Neural cell (in vitro differentiated cells): ENCODE results near the gene METTL16. TPM values are rescaled to one million over a fixed set of nuclear protein-coding genes. Genes with fewer than 3 reads are reported as not detected.

ENCODE experiments used
- H2AFZ ChIP-seq: fragments of 200-600, 300-800 bp; sonication (generic), shearing (Covaris generic); 2 replicates; pipeline ENCODE4 v1.6.0; 2014; ENCODE audit warnings: low read depth, mild to moderate bottlenecking, antibody characterized with exemption, low read length, moderate library complexity
- H3F3A ChIP-seq: fragments of 200-600 bp; shearing (Covaris generic); 2 replicates; pipeline ENCODE4 v1.6.1; 2016; ENCODE audit warnings: mild to moderate bottlenecking, moderate library complexity, mixed read lengths, antibody characterized with exemption, low read length; ENCODE audit not compliant: insufficient read depth, poor library complexity, severe bottlenecking
- H3K27ac ChIP-seq: fragments of 200-600, 300-800 bp; sonication (generic), shearing (Covaris generic); 2 replicates; pipeline ENCODE4 v1.5.1; 2014; ENCODE audit warnings: mild to moderate bottlenecking, low read length, moderate library complexity
- H3K27me3 ChIP-seq: fragments of 300-800, 200-600 bp; sonication (generic), shearing (Covaris generic); 2 replicates; pipeline ENCODE4 v1.6.0; 2014; ENCODE audit warnings: mild to moderate bottlenecking, low read depth, low read length, moderate library complexity; ENCODE audit not compliant: insufficient read depth
- H3K36me3 ChIP-seq: fragments of 300-800, 200-600 bp; sonication (generic), shearing (Covaris generic); 2 replicates; pipeline ENCODE4 v1.5.1; 2014; ENCODE audit warnings: mild to moderate bottlenecking, antibody characterized with exemption, low read length, moderate library complexity; ENCODE audit not compliant: insufficient read depth
- H3K4me2 ChIP-seq: fragments of 300-800, 200-600 bp; sonication (generic), shearing (Covaris generic); 2 replicates; pipeline ENCODE4 v1.6.0; 2014; ENCODE audit warnings: mild to moderate bottlenecking, low read length
- H3K4me3 ChIP-seq: fragments of 300-800, 200-600 bp; sonication (generic), shearing (Covaris generic); 2 replicates; pipeline ENCODE4 v1.5.1; 2014; ENCODE audit warnings: mild to moderate bottlenecking, low read length, moderate library complexity
- H3K79me2 ChIP-seq: fragments of 200-600 bp; shearing (Covaris generic); replicated peaks from 2 replicates; pipeline ENCODE4 v1.6.0; 2014; ENCODE audit warnings: mild to moderate bottlenecking, low read length, moderate library complexity; ENCODE audit not compliant: insufficient read depth
- H3K9ac ChIP-seq: fragments of 300-800, 200-600 bp; sonication (generic), shearing (Covaris generic); 2 replicates; pipeline ENCODE4 v1.6.1; 2016; ENCODE audit warnings: mild to moderate bottlenecking, low read length, mixed read lengths
- H3K9me2 ChIP-seq: fragments of 200-600 bp; shearing (Covaris generic); 2 replicates; pipeline ENCODE4 v1.6.1; 2016; ENCODE audit warnings: mild to moderate bottlenecking, low read length, mixed read lengths; ENCODE audit not compliant: insufficient read depth
- H3K9me3 ChIP-seq: fragments of 200-600, 300-800 bp; sonication (generic), shearing (Covaris generic); 2 replicates; pipeline ENCODE4 v1.6.1; 2016; ENCODE audit warnings: mild to moderate bottlenecking, mixed run types, low read length, moderate library complexity, mixed read lengths
- H4K20me1 ChIP-seq: fragments of 200-600 bp; shearing (Covaris generic); 2 replicates; pipeline ENCODE4 v1.6.1; 2016; ENCODE audit warnings: mild to moderate bottlenecking, mixed run types; ENCODE audit not compliant: insufficient read depth
- CTCF ChIP-seq: fragments of 450-650 bp; IDR thresholded peaks from 2 replicates; pipeline ENCODE4 v1.5.1; 2014; ENCODE audit warnings: antibody characterized with exemption, mild to moderate bottlenecking, moderate library complexity; ENCODE audit not compliant: poor library complexity, severe bottlenecking
- EP300 ChIP-seq: fragments of 450-650 bp; conservative IDR thresholded peaks from 2 replicates; pipeline ENCODE4 v1.6.1; 2014; ENCODE audit warnings: antibody characterized with exemption, mild to moderate bottlenecking, moderate library complexity; ENCODE audit not compliant: poor library complexity, severe bottlenecking
- EZH2 ChIP-seq: fragments of 200-600, 300-800 bp; shearing (Covaris generic), sonication (generic); IDR thresholded peaks from 2 replicates; pipeline ENCODE4 v1.6.1; 2014; ENCODE audit warnings: antibody characterized with exemption, low read length, borderline replicate concordance, mild to moderate bottlenecking; ENCODE audit not compliant: insufficient read depth, poor library complexity, severe bottlenecking
- MXI1 ChIP-seq: fragments of 450-650 bp; conservative IDR thresholded peaks from 2 replicates; pipeline ENCODE4 v1.6.1; 2014; ENCODE audit warnings: antibody characterized with exemption, mild to moderate bottlenecking; ENCODE audit not compliant: poor library complexity, severe bottlenecking
- POLR2AphosphoS5 ChIP-seq: IDR thresholded peaks from 2 replicates; pipeline ENCODE4 v1.6.1; 2012
- RAD21 ChIP-seq: fragments of 450-650 bp; conservative IDR thresholded peaks from 2 replicates; pipeline ENCODE4 v1.6.1; 2014; ENCODE audit warnings: antibody characterized with exemption, mild to moderate bottlenecking, moderate library complexity
- REST ChIP-seq: IDR thresholded peaks from 2 replicates; pipeline ENCODE4 v1.6.1; 2012; ENCODE audit warnings: borderline replicate concordance
- SMC3 ChIP-seq: fragments of 450-650 bp; conservative IDR thresholded peaks from 2 replicates; pipeline ENCODE4 v1.6.1; 2014; ENCODE audit warnings: antibody characterized with exemption, mild to moderate bottlenecking, moderate library complexity; ENCODE audit not compliant: poor library complexity
- TAF1 ChIP-seq: IDR thresholded peaks from 2 replicates; pipeline ENCODE4 v1.6.1; 2012; ENCODE audit warnings: low read depth
- polyA plus RNA-seq: library from polyadenylated mRNA; depleted of rRNA; stranded (reverse); fragments of >200 nt; gene quantifications from 2 replicates; pipeline ENCODE4 v1.2.3, GENCODE V29; 2014

METTL16 gene
- polyA plus RNA-seq, 1 donor from 2014 or later, result 20.3 TPM

GRCh38 chr17:2373179-2373578, 138.5 kb downstream of the METTL16 start:
- no peaks in the 10 kb centered on the region for H3K27me3 ChIP-seq
- H3K9me3 ChIP-seq, result no peaks in the 10 kb centered on the region
- no peak overlapping the region for H3K4me2 ChIP-seq
- H3K36me3 ChIP-seq, result no peaks in the 10 kb centered on the region
- no peaks in the 10 kb centered on the region for H3K79me2 ChIP-seq
- no peak overlapping the region for H2AFZ ChIP-seq
- no peaks in the 10 kb centered on the region for H3K9me2 ChIP-seq
- no peak overlapping the region for H3K27ac ChIP-seq
- no peaks in the 10 kb centered on the region for H4K20me1 ChIP-seq
- no peak for TF ChIP-seq RAD21
- TF ChIP-seq EZH2, result no peak
- TF ChIP-seq EP300, result no peak
- H3K4me3 ChIP-seq, result no peak overlapping the region
- no peak overlapping the region for H3K9ac ChIP-seq
- H3F3A ChIP-seq, result no peaks in the 10 kb centered on the region

GRCh38 chr17:2372681-2373080, 139.0 kb downstream of the METTL16 start:
- no peak overlapping the region for H3K4me2 ChIP-seq
- H3K9me3 ChIP-seq, result no peaks in the 10 kb centered on the region
- no peaks in the 10 kb centered on the region for H3K27me3 ChIP-seq
- no peaks in the 10 kb centered on the region for H3K9me2 ChIP-seq
- H4K20me1 ChIP-seq, result no peaks in the 10 kb centered on the region
- H2AFZ ChIP-seq, result no peak overlapping the region
- H3F3A ChIP-seq, result no peaks in the 10 kb centered on the region
- no peak overlapping the region for H3K27ac ChIP-seq
- no peaks in the 10 kb centered on the region for H3K36me3 ChIP-seq
- no peaks in the 10 kb centered on the region for H3K79me2 ChIP-seq
- TF ChIP-seq SMC3, result no peak
- no peak for TF ChIP-seq RAD21
- no peak for TF ChIP-seq EP300
- no peak for TF ChIP-seq TAF1
- no peak for TF ChIP-seq CTCF
- no peak for TF ChIP-seq POLR2AphosphoS5
- TF ChIP-seq EZH2, result no peak
- no peak for TF ChIP-seq REST
- TF ChIP-seq MXI1, result no peak
- H3K9ac ChIP-seq, result no peak overlapping the region
- H3K4me3 ChIP-seq, result no peak overlapping the region

- no peaks in the 10 kb centered on the region for H3K9me2 ChIP-seq
- no peak overlapping the region for H3K9ac ChIP-seq
- no peaks in the 10 kb centered on the region for H3K36me3 ChIP-seq
- TF ChIP-seq POLR2AphosphoS5, result no peak
- H3F3A ChIP-seq, result no peaks in the 10 kb centered on the region
- no peaks in the 10 kb centered on the region for H3K27me3 ChIP-seq
- H3K4me2 ChIP-seq, result no peak overlapping the region
- no peak overlapping the region for H3K27ac ChIP-seq
- no peaks in the 10 kb centered on the region for H4K20me1 ChIP-seq
- no peaks in the 10 kb centered on the region for H3K9me3 ChIP-seq
- no peaks in the 10 kb centered on the region for H3K79me2 ChIP-seq
- H3K4me3 ChIP-seq, result no peak overlapping the region
- no peak overlapping the region for H2AFZ ChIP-seq
These were observed 139.5 kb downstream of the METTL16 start for GRCh38 chr17:2372180-2372579.
